Measurements from ENCODE around the gene PCDH9.
A peak's percentile ranks its signal among the peaks of the same experiment; 100 is the strongest.

The PCDH9 gene

GRCh38 chr13:67224148-67224846, 5.8 kb downstream of the PCDH9 start:
- DNase-seq = peak; percentile 94

- DNase-seq = no peak
These were observed 6.4 kb downstream of the PCDH9 start for GRCh38 chr13:67223742-67224141.

GRCh38 chr13:67223024-67223423, 7.1 kb downstream of the PCDH9 start:
- DNase-seq = no peak

GRCh38 chr13:67221630-67222226, 8.4 kb downstream of the PCDH9 start:
- DNase-seq = no peak

GRCh38 chr13:67219113-67219512, 11.0 kb downstream of the PCDH9 start:
- no peak for DNase-seq

- DNase-seq = no peak
These were observed 12.3 kb downstream of the PCDH9 start for GRCh38 chr13:67217880-67218279.

- DNase-seq = no peak
These were observed 13.3 kb downstream of the PCDH9 start for GRCh38 chr13:67216864-67217263.

GRCh38 chr13:67210208-67210607, 19.9 kb downstream of the PCDH9 start:
- no peak for DNase-seq

GRCh38 chr13:67208552-67208951, 21.6 kb downstream of the PCDH9 start:
- no peak for DNase-seq

- DNase-seq = no peak
These were observed 25.4 kb downstream of the PCDH9 start for GRCh38 chr13:67204764-67205163.

- no peak for DNase-seq
These were observed 29.5 kb downstream of the PCDH9 start for GRCh38 chr13:67200605-67201004.

GRCh38 chr13:67200183-67200582, 30.0 kb downstream of the PCDH9 start:
- DNase-seq = no peak

- no peak for DNase-seq
These were observed 32.4 kb downstream of the PCDH9 start for GRCh38 chr13:67197704-67198103.

GRCh38 chr13:67193979-67194378, 36.2 kb downstream of the PCDH9 start:
- no peak for DNase-seq

GRCh38 chr13:67192751-67193150, 37.4 kb downstream of the PCDH9 start:
- DNase-seq = no peak

GRCh38 chr13:67186995-67187569, 43.1 kb downstream of the PCDH9 start:
- DNase-seq = no peak

GRCh38 chr13:67184247-67184646, 45.9 kb downstream of the PCDH9 start:
- no peak for DNase-seq

GRCh38 chr13:67183151-67183550, 47.0 kb downstream of the PCDH9 start:
- no peak for DNase-seq

GRCh38 chr13:67175836-67176459, 54.2 kb downstream of the PCDH9 start:
- DNase-seq = peak; percentile 83

- DNase-seq = no peak
These were observed 61.8 kb downstream of the PCDH9 start for GRCh38 chr13:67168384-67168783.

- no peak for DNase-seq
These were observed 62.7 kb downstream of the PCDH9 start for GRCh38 chr13:67167420-67167819.

- DNase-seq = no peak
These were observed 69.0 kb downstream of the PCDH9 start for GRCh38 chr13:67161176-67161575.

GRCh38 chr13:67158903-67159302, 71.2 kb downstream of the PCDH9 start:
- no peak for DNase-seq

GRCh38 chr13:67156723-67157060, 73.4 kb downstream of the PCDH9 start:
- no peak for DNase-seq

All from eye (tissue), 1 donor.